Endothelial cell of umbilical vein (primary cell): Measurements from ENCODE around the gene CLCC1.

Experiments
- EZH2 ChIP-seq: IDR thresholded peaks from 2 replicates; pipeline ENCODE4 v1.6.1; 2012; ENCODE audit warnings: borderline replicate concordance, low read depth, mild to moderate bottlenecking, moderate library complexity, low read length, inconsistent platforms; ENCODE audit not compliant: severe bottlenecking
- GATA2 ChIP-seq: IDR thresholded peaks from 2 replicates; pipeline ENCODE4 v1.7.0; 2011; ENCODE audit warnings: low read depth, mild to moderate bottlenecking, moderate library complexity, mixed read lengths, low read length; ENCODE audit not compliant: insufficient read length, insufficient read depth
- JUN ChIP-seq: IDR thresholded peaks from 2 replicates; pipeline ENCODE4 v1.6.1; 2011; ENCODE audit warnings: borderline replicate concordance, low read depth; ENCODE audit not compliant: insufficient read length, insufficient read depth
- MYC ChIP-seq: IDR thresholded peaks from one replicate; pipeline ENCODE4 v1.6.1; 2011; ENCODE audit warnings: mild to moderate bottlenecking, low read depth, low read length
- POLR2A ChIP-seq: IDR thresholded peaks from 2 replicates; pipeline ENCODE4 v1.6.1; 2012; ENCODE audit warnings: low read depth, mild to moderate bottlenecking, control low read depth, low read length
- POLR2AphosphoS5 ChIP-seq: IDR thresholded peaks from 2 replicates; pipeline ENCODE4 v1.6.1; 2012; ENCODE audit warnings: low read depth, mild to moderate bottlenecking, control low read depth, low read length, moderate library complexity; ENCODE audit not compliant: insufficient read depth
- TF ChIP-seq, protein P1 (sequence below), 2 donors: IDR thresholded peaks; 1 replicate in 1 of 2; 2 replicates in 1 of 2; pipeline ENCODE4 v1.5.1; 2011; ENCODE audit warnings: low read length in 2 of 2, mild to moderate bottlenecking in 2 of 2, moderate library complexity in 2 of 2, control low read depth in 1 of 2, inconsistent platforms in 1 of 2, low read depth in 1 of 2; ENCODE audit not compliant: insufficient read depth in 1 of 2; ENCODE audit errors: extremely low read depth in 1 of 2
- TF ChIP-seq, protein P2 (sequence below): IDR thresholded peaks from 2 replicates; pipeline ENCODE4 v1.6.1; 2011; ENCODE audit not compliant: insufficient read depth, insufficient read length

DNA sequence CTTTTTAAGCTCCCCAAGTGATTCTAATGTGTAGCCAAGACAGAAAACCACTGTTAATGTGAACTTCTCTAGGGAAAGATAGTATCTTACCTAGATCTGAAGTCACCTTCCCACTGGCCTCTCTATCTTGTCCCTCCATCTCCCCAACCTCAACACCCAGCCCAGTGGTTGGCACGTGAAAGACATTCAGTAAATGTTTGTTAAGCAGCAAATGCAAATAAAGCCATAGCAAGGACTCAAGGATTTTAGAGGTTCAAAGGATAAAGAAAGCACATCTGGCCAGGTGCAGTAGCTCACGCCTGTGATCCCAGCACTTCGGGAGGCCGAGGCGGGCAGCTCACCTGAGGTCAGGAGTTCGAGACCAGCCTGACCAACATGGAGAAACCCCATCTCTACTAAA lies 9.8 kb downstream of the CLCC1 start:
- TF ChIP-seq EZH2 (no peak), GATA2 (no peak), MYC (no peak), POLR2A (no peak), POLR2AphosphoS5 (no peak), JUN (no peak)
- TF ChIP-seq, protein P1, sequence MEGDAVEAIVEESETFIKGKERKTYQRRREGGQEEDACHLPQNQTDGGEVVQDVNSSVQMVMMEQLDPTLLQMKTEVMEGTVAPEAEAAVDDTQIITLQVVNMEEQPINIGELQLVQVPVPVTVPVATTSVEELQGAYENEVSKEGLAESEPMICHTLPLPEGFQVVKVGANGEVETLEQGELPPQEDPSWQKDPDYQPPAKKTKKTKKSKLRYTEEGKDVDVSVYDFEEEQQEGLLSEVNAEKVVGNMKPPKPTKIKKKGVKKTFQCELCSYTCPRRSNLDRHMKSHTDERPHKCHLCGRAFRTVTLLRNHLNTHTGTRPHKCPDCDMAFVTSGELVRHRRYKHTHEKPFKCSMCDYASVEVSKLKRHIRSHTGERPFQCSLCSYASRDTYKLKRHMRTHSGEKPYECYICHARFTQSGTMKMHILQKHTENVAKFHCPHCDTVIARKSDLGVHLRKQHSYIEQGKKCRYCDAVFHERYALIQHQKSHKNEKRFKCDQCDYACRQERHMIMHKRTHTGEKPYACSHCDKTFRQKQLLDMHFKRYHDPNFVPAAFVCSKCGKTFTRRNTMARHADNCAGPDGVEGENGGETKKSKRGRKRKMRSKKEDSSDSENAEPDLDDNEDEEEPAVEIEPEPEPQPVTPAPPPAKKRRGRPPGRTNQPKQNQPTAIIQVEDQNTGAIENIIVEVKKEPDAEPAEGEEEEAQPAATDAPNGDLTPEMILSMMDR (IDR thresholded peaks at IDR 0.05; ENCODE audit: extremely low read depth in 1 of 2, insufficient read depth in 1 of 2, low read depth in 1 of 2, low read length in 2 of 2), result no peak
- TF ChIP-seq, protein P2, sequence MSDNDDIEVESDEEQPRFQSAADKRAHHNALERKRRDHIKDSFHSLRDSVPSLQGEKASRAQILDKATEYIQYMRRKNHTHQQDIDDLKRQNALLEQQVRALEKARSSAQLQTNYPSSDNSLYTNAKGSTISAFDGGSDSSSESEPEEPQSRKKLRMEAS, result no peak
